Erythroblast (primary cell): ENCODE measurements around the gene ANAPC2.

Experiments used
- GATA1 ChIP-seq: IDR thresholded peaks from 2 replicates; pipeline ENCODE4 v1.6.1; 2011; ENCODE audit warnings: low read depth, mild to moderate bottlenecking, control low read depth, low read length, moderate library complexity
- POLR2A ChIP-seq: IDR thresholded peaks from 2 replicates; pipeline ENCODE4 v1.6.1; 2011; ENCODE audit warnings: mild to moderate bottlenecking, low read length

DNA sequence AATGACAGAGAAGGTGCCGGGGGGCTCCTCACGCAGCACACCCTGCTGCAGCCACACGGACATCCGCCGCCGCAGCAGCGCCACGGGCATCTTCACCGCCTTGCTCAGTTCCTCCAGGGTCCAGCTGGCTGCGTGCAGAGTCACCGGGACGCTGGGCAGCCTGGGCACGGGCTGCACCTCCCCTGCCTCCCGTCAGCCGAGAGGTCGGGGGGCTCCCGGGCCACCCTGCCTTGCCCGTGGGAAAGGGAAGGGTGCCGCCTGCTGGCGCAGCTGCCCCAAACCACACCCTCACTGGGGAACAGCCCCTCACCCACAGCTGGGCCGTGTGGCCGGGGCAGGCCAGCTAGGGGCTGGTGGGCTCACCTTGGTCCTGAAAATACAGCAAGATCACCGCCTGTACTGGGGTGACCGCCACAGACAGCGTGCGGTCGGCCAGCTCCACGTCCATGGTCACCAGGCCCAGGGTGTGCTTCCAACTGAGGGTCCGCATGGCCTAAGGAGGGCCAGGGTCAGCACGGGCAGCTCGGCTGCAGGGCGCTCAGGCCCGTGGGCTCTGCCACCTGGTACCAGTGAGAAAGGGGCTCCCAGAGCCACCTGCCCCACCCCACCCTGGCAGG lies 12.9 kb downstream of the ANAPC2 start:
- TF ChIP-seq POLR2A (no peak), GATA1 (no peak)
